ENCODE results near the gene ADAMTS16.
A peak's percentile ranks its signal among the peaks of the same experiment; 100 is the strongest.
"Not testable (repeated sequence)": the region's sequence is repeated elsewhere in the genome, so short reads cannot be mapped to it uniquely, and the experiment has no call there.

The ADAMTS16 gene

GRCh38 chr5:5139777-5140478, at the start of gene ADAMTS16:
ADAMTS16 (plus strand) TSS chr5:5140330; CDS start chr5:5140468, 138 bp downstream.
- peak; percentile 69 for DNase-seq

- DNase-seq: no peak
Measured at GRCh38 chr5:5092149-5092548, 48.0 kb upstream of the ADAMTS16 start.

GRCh38 chr5:5100635-5101034, 39.5 kb upstream of the ADAMTS16 start:
- DNase-seq: no peak

- DNase-seq: no peak
Measured at GRCh38 chr5:5101676-5102075, 38.5 kb upstream of the ADAMTS16 start.

- no peak for DNase-seq
Measured at GRCh38 chr5:5103245-5103644, 36.9 kb upstream of the ADAMTS16 start.

- no peak for DNase-seq
Measured at GRCh38 chr5:5104550-5104949, 35.6 kb upstream of the ADAMTS16 start.

- no peak for DNase-seq
Measured at GRCh38 chr5:5105531-5105930, 34.6 kb upstream of the ADAMTS16 start.

- no peak for DNase-seq
Measured at GRCh38 chr5:5116956-5117355, 23.2 kb upstream of the ADAMTS16 start.

- no peak for DNase-seq
Measured at GRCh38 chr5:5122776-5123175, 17.4 kb upstream of the ADAMTS16 start.

- no peak for DNase-seq
Measured at GRCh38 chr5:5124231-5124630, 15.9 kb upstream of the ADAMTS16 start.

- DNase-seq: no peak
Measured at GRCh38 chr5:5126444-5126843, 13.7 kb upstream of the ADAMTS16 start.

GRCh38 chr5:5128766-5129165, 11.4 kb upstream of the ADAMTS16 start:
- no peak for DNase-seq

- no peak for DNase-seq
Measured at GRCh38 chr5:5132234-5132633, 7.9 kb upstream of the ADAMTS16 start.

- DNase-seq: no peak
Measured at GRCh38 chr5:5132693-5133295, 7.3 kb upstream of the ADAMTS16 start.

GRCh38 chr5:5134107-5134506, 6.0 kb upstream of the ADAMTS16 start:
- DNase-seq: no peak

GRCh38 chr5:5135957-5136676, 4.0 kb upstream of the ADAMTS16 start:
- DNase-seq: no peak

GRCh38 chr5:5137851-5138250, 2.3 kb upstream of the ADAMTS16 start:
- DNase-seq: not testable (repeated sequence)

- DNase-seq: no peak
Measured at GRCh38 chr5:5139336-5139776, 774 bp upstream of the ADAMTS16 start.

- DNase-seq: peak; percentile 57
Measured at GRCh38 chr5:5140479-5141338, 579 bp downstream of the ADAMTS16 start.

- peak; percentile 34 for DNase-seq
Measured at GRCh38 chr5:5141339-5141599, 1.1 kb downstream of the ADAMTS16 start.

- DNase-seq: peak; percentile 87
Measured at GRCh38 chr5:5141625-5142525, 1.7 kb downstream of the ADAMTS16 start.

- DNase-seq: no peak
Measured at GRCh38 chr5:5144441-5144840, 4.3 kb downstream of the ADAMTS16 start.
